MCF 10A (cell line): ENCODE data around the gene MLLT3. TPM values are rescaled to one million over a fixed set of nuclear protein-coding genes. Genes with fewer than 3 reads are reported as not detected.

Experiments used
- BruUV-seq: library from RNA; stranded (reverse); fragments of 400-500 nt; replicated peaks from 2 replicates; lab custom pipeline; 2021; lab: Mats Ljungman, UMichigan
- CTCF ChIA-PET: fragments of 300-600 bp; sonication (Branson Sonifier 250); formaldehyde crosslinking; extraction: SDS; loops from one replicate; lab custom pipeline; 2021; ENCODE audit warnings: antibody characterized with exemption, inconsistent platforms; lab: Yijun Ruan, JAX
- POLR2A ChIA-PET: fragments of 300-600, 350-650 bp; sonication (Branson Sonifier 250); formaldehyde crosslinking; extraction: SDS; loops from one replicate; lab custom pipeline; 2020; ENCODE audit warnings: antibody characterized with exemption, inconsistent platforms; lab: Yijun Ruan, JAX
- DNase-seq: peaks from one replicate; pipeline ENCODE4 v3.0.0-alpha.2; 2018; ENCODE audit not compliant: unreplicated experiment
- H3K27ac Mint-ChIP-seq: one replicate; pipeline ENCODE4 v1.8.0; 2022; ENCODE audit warnings: mild to moderate bottlenecking, low read depth, mixed read lengths; ENCODE audit not compliant: unreplicated experiment
- H3K27me3 Mint-ChIP-seq: one replicate; pipeline ENCODE4 v1.8.0; 2022; ENCODE audit warnings: mixed read lengths; ENCODE audit not compliant: insufficient read depth, unreplicated experiment
- H3K36me3 Mint-ChIP-seq: one replicate; pipeline ENCODE4 v1.8.0; 2022; ENCODE audit warnings: mild to moderate bottlenecking, moderate library complexity, mixed read lengths; ENCODE audit not compliant: insufficient read depth, unreplicated experiment
- H3K4me1 Mint-ChIP-seq: one replicate; pipeline ENCODE4 v1.8.0; 2022; ENCODE audit warnings: mixed read lengths; ENCODE audit not compliant: insufficient read depth, unreplicated experiment
- H3K4me3 Mint-ChIP-seq: one replicate; pipeline ENCODE4 v1.8.0; 2022; ENCODE audit warnings: mild to moderate bottlenecking, moderate library complexity, mixed read lengths; ENCODE audit not compliant: unreplicated experiment
- H3K9me3 Mint-ChIP-seq: one replicate; pipeline ENCODE4 v1.8.0; 2022; ENCODE audit warnings: mixed read lengths; ENCODE audit not compliant: unreplicated experiment
- intact Hi-C: fragments of 100-400 bp; cut with micrococcal nuclease; formaldehyde crosslinking; loops from 2 replicates; pipeline ENCODE4 v1.14.1; 2022
- total RNA-seq: library from RNA; stranded (reverse); gene quantifications from 2 replicates; pipeline ENCODE4 v1.2.3, GENCODE V29; 2022
- TF ChIP-seq, protein P1 (sequence below): fragments of 200-600 bp; IDR thresholded peaks from one replicate; pipeline ENCODE4 v1.8.0; 2022; ENCODE audit warnings: antibody characterized with exemption, mild to moderate bottlenecking; ENCODE audit not compliant: unreplicated experiment

The MLLT3 gene
- total RNA-seq, 1 experiment from 2014 or later = 1.2 TPM

DNA sequence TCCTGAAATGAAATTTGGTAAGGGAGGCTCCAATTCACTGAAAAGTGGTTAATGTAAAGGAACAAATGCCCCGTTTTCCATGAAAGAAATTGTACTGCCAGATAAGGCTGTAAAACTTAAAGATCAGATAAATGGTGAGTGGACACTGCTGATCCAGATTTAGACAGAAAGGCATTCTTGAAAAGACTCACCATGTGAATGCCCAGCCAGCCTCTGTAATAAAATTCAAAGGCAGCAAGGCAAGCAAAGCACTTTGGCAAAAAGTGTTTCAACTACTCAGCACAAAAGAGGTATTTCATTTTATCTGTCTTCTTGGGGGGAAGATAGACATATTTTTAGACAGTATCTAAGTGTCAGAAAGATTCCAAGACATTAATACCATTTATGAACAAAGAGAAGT, 133.6 kb downstream of the MLLT3 start:
- Mint-ChIP-seq H3K4me1 (no peaks in the 10 kb centered on the region), H3K36me3 (no peaks in the 10 kb centered on the region), H3K27me3 (peaks cover 64% of the 10 kb centered on the region), H3K9me3 (no peaks in the 10 kb centered on the region), H3K4me3 (no peak overlapping the region), H3K27ac (no peak overlapping the region)
- intact Hi-C loops = no loop called here
- BruUV-seq = no TSS peak
- CTCF ChIA-PET = no interaction called here
- POLR2A ChIA-PET = no interaction called here
- TF ChIP-seq, protein P1, sequence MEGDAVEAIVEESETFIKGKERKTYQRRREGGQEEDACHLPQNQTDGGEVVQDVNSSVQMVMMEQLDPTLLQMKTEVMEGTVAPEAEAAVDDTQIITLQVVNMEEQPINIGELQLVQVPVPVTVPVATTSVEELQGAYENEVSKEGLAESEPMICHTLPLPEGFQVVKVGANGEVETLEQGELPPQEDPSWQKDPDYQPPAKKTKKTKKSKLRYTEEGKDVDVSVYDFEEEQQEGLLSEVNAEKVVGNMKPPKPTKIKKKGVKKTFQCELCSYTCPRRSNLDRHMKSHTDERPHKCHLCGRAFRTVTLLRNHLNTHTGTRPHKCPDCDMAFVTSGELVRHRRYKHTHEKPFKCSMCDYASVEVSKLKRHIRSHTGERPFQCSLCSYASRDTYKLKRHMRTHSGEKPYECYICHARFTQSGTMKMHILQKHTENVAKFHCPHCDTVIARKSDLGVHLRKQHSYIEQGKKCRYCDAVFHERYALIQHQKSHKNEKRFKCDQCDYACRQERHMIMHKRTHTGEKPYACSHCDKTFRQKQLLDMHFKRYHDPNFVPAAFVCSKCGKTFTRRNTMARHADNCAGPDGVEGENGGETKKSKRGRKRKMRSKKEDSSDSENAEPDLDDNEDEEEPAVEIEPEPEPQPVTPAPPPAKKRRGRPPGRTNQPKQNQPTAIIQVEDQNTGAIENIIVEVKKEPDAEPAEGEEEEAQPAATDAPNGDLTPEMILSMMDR = no peak
- no peak for DNase-seq

DNA sequence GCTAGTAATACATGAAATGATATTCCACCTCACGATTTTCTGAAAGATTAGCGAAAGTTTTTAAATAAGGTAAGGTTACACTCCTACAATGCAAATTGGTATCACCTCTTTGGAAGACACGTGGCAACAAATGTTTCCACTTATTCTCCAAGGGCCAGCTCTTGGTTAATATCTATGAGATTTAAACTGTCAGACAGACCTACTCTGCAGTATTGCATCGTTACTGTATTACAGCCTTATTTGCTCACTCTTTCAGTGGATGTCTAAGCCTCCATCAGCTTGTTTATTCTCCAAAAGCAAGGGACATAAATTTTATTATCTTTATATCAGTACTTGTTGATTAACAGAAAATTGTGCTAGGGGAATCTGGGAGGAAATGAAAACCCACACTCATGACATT, 135.7 kb downstream of the MLLT3 start:
- Mint-ChIP-seq H3K4me3 (no peak overlapping the region), H3K27me3 (peaks cover 68% of the 10 kb centered on the region), H3K36me3 (no peaks in the 10 kb centered on the region), H3K27ac (no peak overlapping the region), H3K4me1 (no peaks in the 10 kb centered on the region), H3K9me3 (no peaks in the 10 kb centered on the region)
- POLR2A ChIA-PET = no interaction called here
- intact Hi-C loops = no loop called here
- CTCF ChIA-PET = no interaction called here
- DNase-seq = no peak
- TF ChIP-seq, protein P1 = no peak
- BruUV-seq = no TSS peak

DNA sequence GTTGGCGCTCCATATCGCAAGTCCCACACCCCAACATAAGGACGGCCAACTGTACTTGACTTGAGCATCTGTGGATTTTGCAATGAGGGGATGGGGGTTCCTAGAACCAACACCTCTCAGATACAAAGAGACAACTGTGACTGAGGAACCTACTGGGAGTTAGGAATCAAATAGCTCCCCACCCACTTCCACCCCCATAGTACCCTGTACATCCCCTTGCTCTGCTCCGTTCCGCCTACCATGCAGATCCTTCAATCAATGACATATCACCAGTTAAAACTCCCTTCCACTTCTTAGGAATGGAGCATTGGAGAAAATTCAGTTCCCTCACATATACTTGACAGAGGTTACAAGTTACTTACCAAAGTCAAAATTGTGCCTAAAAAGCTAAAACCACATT, 140.9 kb downstream of the MLLT3 start:
- Mint-ChIP-seq H3K27me3 (peaks cover 33% of the 10 kb centered on the region), H3K36me3 (no peaks in the 10 kb centered on the region), H3K27ac (no peak overlapping the region), H3K4me3 (no peak overlapping the region), H3K4me1 (no peaks in the 10 kb centered on the region), H3K9me3 (no peaks in the 10 kb centered on the region)
- TF ChIP-seq, protein P1 = no peak
- BruUV-seq = no TSS peak
- CTCF ChIA-PET = no interaction called here
- intact Hi-C loops = no loop called here
- no peak for DNase-seq
- POLR2A ChIA-PET = no interaction called here

DNA sequence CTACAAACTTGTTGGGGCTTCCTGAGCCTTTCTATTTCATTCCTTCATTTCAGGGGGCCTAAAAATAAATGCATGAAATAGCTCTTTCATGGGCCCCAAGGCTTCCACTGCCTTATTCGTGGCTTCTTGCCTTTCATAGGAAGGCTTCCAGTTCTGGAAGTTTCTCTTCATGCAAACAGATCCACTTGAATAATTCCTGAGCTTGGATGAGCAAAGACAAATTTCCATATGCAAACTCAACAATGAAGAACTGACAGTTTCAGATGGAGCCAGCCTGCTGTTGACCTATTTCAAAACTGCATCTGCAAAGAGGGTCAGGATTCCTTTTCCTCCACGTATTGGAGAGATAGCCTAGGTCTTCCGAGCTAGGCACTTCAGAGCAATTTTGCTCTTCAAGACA, 142.1 kb downstream of the MLLT3 start:
- intact Hi-C loops = no loop called here
- ChIA-PET POLR2A (no interaction called here), CTCF (interaction anchor here (0.6 to 1.2 kb wide), 2 partner anchors 13 to 32 kb away, joined by 3 read pairs; no protein-coding TSS in a partner anchor)
- Mint-ChIP-seq H3K9me3 (no peaks in the 10 kb centered on the region), H3K4me1 (no peaks in the 10 kb centered on the region), H3K36me3 (no peaks in the 10 kb centered on the region), H3K27ac (no peak overlapping the region), H3K4me3 (no peak overlapping the region), H3K27me3 (peaks cover 38% of the 10 kb centered on the region)
- DNase-seq = no peak
- TF ChIP-seq, protein P1 = no peak
- no TSS peak for BruUV-seq
